H1 (cell line): ENCODE measurements around the gene SPATS2L. TPM values are rescaled to one million over a fixed set of nuclear protein-coding genes. Genes with fewer than 3 reads are reported as not detected.

Experiments used
- ASH2L ChIP-seq: fragments of 200-600, 300-600 bp; sonication (generic); IDR thresholded peaks from one replicate; pipeline ENCODE4 v1.7.1; 2017; ENCODE audit warnings: low read length
- BRCA1 ChIP-seq: IDR thresholded peaks from 2 replicates; pipeline ENCODE4 v1.6.1; 2012; ENCODE audit warnings: low read depth, low read length, improper control_type of control experiment
- CHD2 ChIP-seq: IDR thresholded peaks from 2 replicates; pipeline ENCODE4 v1.6.1; 2012; ENCODE audit warnings: low read length, improper control_type of control experiment
- CREB1 ChIP-seq: IDR thresholded peaks from 2 replicates; pipeline ENCODE4 v1.6.1; 2012; ENCODE audit warnings: inconsistent platforms
- FOSL1 ChIP-seq: IDR thresholded peaks from 2 replicates; pipeline ENCODE4 v1.6.1; 2011; ENCODE audit warnings: mild to moderate bottlenecking, low read depth, low read length, moderate library complexity; ENCODE audit not compliant: insufficient read depth
- GABPA ChIP-seq: IDR thresholded peaks from 2 replicates; pipeline ENCODE4 v1.6.1; 2011; ENCODE audit warnings: mild to moderate bottlenecking, low read length, moderate library complexity, borderline replicate concordance; ENCODE audit not compliant: insufficient read depth
- HDAC6 ChIP-seq: IDR thresholded peaks from one replicate; pipeline ENCODE4 v1.7.1; 2012; ENCODE audit warnings: low read depth, mild to moderate bottlenecking, inconsistent platforms, low read length, moderate library complexity
- NANOG ChIP-seq: IDR thresholded peaks from 2 replicates; pipeline ENCODE4 v1.6.1; 2011; ENCODE audit warnings: low read length, low read depth, mild to moderate bottlenecking, inconsistent platforms; ENCODE audit not compliant: insufficient read depth, poor library complexity, severe bottlenecking
- POLR2A ChIP-seq, 2 experiments: IDR thresholded peaks; 1 replicate in 1 of 2; 2 replicates in 1 of 2; pipeline ENCODE4 v1.6.1; 2011; ENCODE audit warnings: low read depth in 2 of 2, low read length in 2 of 2, mild to moderate bottlenecking in 2 of 2; ENCODE audit errors: control extremely low read depth in 1 of 2
- SIN3A ChIP-seq, 2 experiments: IDR thresholded peaks in 1 of 2; conservative IDR thresholded peaks in 1 of 2; 2 replicates each; pipeline ENCODE4 v1.6.1; 2011 to 2012; ENCODE audit warnings: low read length in 2 of 2, improper control_type of control experiment in 1 of 2, low read depth in 1 of 2, mild to moderate bottlenecking in 1 of 2
- SIRT6 ChIP-seq: IDR thresholded peaks from one replicate; pipeline ENCODE4 v1.7.1; 2012; ENCODE audit warnings: low read length, inconsistent platforms
- SP1 ChIP-seq: IDR thresholded peaks from 2 replicates; pipeline ENCODE4 v1.6.1; 2011; ENCODE audit warnings: low read depth, low read length
- SRF ChIP-seq: IDR thresholded peaks from 2 replicates; pipeline ENCODE4 v1.6.1; 2011; ENCODE audit warnings: mild to moderate bottlenecking, low read depth, low read length, moderate library complexity
- polyA plus RNA-seq, 7 experiments: library from polyadenylated mRNA; depleted of rRNA in 3 of 7; stranded (reverse) in 5 of 7; unstranded in 2 of 7; fragments of >200 nt in 5 of 7; fragments of 200-250 nt in 2 of 7; gene quantifications; 1 replicate in 5 of 7; 2 replicates in 1 of 7; 4 replicates in 1 of 7; pipeline versions ENCODE4 v1.2.1 to v1.2.3, GENCODE V29; 2011 to 2013; ENCODE audit warnings: missing spikeins in 2 of 7, mixed read lengths in 2 of 7
- total RNA-seq: library from RNA; stranded (reverse); fragmentation: NEBNext Ultra II Directional; extraction: Animal tissue kit (Norgen Biotek cat#: 25700); gene quantifications from 2 replicates; pipeline ENCODE4 v1.2.1, GENCODE V29; 2021
- TF ChIP-seq, protein P1 (sequence below): fragments of 300-600 bp; sonication (generic); IDR thresholded peaks from 2 replicates; pipeline ENCODE4 v1.7.1; 2012; ENCODE audit warnings: low read length, moderate library complexity, mild to moderate bottlenecking, inconsistent platforms; ENCODE audit not compliant: insufficient replicate concordance

SPATS2L gene
- total and polyA plus RNA-seq, 2 of the 8 experiments (the other 6 are each of a cell fraction or from before 2014, with no cell fraction given), result 67.3 to 189 TPM

DNA sequence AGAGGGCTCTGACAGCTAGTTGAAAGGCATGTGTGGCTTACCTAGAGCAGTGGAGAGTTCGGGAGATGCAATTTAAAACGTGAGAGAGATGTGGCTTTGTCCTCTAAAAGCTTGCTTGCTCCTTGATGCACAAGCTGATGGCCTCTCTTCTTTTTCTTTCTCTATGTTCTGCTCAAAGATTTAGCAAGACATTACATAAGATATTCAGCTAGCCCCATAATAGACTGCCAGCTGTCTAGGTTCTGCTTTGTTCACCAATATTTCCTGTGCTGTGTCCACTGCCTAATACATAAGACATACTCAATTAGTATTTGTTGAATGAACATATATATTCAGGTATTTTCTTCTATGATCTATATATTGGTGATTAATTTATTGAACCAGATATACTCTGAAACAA lies 31.1 kb downstream of the SPATS2L start (continued):
- TF ChIP-seq, protein P1, sequence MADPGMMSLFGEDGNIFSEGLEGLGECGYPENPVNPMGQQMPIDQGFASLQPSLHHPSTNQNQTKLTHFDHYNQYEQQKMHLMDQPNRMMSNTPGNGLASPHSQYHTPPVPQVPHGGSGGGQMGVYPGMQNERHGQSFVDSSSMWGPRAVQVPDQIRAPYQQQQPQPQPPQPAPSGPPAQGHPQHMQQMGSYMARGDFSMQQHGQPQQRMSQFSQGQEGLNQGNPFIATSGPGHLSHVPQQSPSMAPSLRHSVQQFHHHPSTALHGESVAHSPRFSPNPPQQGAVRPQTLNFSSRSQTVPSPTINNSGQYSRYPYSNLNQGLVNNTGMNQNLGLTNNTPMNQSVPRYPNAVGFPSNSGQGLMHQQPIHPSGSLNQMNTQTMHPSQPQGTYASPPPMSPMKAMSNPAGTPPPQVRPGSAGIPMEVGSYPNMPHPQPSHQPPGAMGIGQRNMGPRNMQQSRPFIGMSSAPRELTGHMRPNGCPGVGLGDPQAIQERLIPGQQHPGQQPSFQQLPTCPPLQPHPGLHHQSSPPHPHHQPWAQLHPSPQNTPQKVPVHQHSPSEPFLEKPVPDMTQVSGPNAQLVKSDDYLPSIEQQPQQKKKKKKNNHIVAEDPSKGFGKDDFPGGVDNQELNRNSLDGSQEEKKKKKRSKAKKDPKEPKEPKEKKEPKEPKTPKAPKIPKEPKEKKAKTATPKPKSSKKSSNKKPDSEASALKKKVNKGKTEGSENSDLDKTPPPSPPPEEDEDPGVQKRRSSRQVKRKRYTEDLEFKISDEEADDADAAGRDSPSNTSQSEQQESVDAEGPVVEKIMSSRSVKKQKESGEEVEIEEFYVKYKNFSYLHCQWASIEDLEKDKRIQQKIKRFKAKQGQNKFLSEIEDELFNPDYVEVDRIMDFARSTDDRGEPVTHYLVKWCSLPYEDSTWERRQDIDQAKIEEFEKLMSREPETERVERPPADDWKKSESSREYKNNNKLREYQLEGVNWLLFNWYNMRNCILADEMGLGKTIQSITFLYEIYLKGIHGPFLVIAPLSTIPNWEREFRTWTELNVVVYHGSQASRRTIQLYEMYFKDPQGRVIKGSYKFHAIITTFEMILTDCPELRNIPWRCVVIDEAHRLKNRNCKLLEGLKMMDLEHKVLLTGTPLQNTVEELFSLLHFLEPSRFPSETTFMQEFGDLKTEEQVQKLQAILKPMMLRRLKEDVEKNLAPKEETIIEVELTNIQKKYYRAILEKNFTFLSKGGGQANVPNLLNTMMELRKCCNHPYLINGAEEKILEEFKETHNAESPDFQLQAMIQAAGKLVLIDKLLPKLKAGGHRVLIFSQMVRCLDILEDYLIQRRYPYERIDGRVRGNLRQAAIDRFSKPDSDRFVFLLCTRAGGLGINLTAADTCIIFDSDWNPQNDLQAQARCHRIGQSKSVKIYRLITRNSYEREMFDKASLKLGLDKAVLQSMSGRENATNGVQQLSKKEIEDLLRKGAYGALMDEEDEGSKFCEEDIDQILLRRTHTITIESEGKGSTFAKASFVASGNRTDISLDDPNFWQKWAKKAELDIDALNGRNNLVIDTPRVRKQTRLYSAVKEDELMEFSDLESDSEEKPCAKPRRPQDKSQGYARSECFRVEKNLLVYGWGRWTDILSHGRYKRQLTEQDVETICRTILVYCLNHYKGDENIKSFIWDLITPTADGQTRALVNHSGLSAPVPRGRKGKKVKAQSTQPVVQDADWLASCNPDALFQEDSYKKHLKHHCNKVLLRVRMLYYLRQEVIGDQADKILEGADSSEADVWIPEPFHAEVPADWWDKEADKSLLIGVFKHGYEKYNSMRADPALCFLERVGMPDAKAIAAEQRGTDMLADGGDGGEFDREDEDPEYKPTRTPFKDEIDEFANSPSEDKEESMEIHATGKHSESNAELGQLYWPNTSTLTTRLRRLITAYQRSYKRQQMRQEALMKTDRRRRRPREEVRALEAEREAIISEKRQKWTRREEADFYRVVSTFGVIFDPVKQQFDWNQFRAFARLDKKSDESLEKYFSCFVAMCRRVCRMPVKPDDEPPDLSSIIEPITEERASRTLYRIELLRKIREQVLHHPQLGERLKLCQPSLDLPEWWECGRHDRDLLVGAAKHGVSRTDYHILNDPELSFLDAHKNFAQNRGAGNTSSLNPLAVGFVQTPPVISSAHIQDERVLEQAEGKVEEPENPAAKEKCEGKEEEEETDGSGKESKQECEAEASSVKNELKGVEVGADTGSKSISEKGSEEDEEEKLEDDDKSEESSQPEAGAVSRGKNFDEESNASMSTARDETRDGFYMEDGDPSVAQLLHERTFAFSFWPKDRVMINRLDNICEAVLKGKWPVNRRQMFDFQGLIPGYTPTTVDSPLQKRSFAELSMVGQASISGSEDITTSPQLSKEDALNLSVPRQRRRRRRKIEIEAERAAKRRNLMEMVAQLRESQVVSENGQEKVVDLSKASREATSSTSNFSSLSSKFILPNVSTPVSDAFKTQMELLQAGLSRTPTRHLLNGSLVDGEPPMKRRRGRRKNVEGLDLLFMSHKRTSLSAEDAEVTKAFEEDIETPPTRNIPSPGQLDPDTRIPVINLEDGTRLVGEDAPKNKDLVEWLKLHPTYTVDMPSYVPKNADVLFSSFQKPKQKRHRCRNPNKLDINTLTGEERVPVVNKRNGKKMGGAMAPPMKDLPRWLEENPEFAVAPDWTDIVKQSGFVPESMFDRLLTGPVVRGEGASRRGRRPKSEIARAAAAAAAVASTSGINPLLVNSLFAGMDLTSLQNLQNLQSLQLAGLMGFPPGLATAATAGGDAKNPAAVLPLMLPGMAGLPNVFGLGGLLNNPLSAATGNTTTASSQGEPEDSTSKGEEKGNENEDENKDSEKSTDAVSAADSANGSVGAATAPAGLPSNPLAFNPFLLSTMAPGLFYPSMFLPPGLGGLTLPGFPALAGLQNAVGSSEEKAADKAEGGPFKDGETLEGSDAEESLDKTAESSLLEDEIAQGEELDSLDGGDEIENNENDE, result no peak
- TF ChIP-seq FOSL1 (no peak), SP1 (no peak), BRCA1 (no peak), CHD2 (no peak), SIN3A (conservative IDR thresholded peaks at IDR 0.05 in 1 of 2, IDR thresholded peaks at IDR 0.05 in 1 of 2; ENCODE audit: low read depth in 1 of 2, low read length in 2 of 2) (no peak), POLR2A (IDR thresholded peaks at IDR 0.05; ENCODE audit: control extremely low read depth in 1 of 2, low read depth in 2 of 2, low read length in 2 of 2) (no peak), GABPA (no peak), ASH2L (no peak), HDAC6 (no peak), SIRT6 (no peak), CREB1 (no peak), SRF (no peak), NANOG (no peak)
